Lower leg skin (tissue), 3 donors: ENCODE results near the gene SNAPC5.

Experiments
- POLR2A ChIP-seq, 2 donors: fragments of 450-650 bp; IDR thresholded peaks; one replicate each; pipeline ENCODE4 v1.6.1; 2016 to 2017; ENCODE audit warnings: antibody characterized with exemption in 2 of 2, mild to moderate bottlenecking in 1 of 2, moderate library complexity in 1 of 2
- TF ChIP-seq, protein P1 (sequence below), 3 donors: fragments of 450-650 bp; IDR thresholded peaks; one replicate each; pipeline ENCODE4 v1.5.1; 2016; ENCODE audit warnings: antibody characterized with exemption in 3 of 3, mild to moderate bottlenecking in 3 of 3, moderate library complexity in 2 of 3

DNA sequence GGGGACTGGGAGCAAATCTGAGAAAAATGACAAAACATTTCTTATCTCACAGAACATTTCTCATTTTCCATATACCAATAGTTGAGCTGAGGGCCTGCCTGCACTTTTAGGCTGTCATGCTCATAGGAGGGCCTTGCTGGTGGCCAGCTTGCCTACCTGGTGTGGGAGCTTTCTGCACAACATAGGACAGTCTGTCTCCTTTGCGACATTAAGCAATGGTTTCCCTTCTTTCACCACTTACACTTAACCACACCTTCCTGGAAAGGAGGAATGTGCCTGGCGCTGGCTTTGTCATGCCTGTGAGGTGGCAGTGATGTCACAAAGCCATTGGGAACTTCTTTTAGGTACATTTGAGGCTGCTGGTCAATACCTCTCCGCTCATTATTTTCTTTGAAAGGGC is 5.7 kb downstream of the SNAPC5 start:
- TF ChIP-seq, protein P1, sequence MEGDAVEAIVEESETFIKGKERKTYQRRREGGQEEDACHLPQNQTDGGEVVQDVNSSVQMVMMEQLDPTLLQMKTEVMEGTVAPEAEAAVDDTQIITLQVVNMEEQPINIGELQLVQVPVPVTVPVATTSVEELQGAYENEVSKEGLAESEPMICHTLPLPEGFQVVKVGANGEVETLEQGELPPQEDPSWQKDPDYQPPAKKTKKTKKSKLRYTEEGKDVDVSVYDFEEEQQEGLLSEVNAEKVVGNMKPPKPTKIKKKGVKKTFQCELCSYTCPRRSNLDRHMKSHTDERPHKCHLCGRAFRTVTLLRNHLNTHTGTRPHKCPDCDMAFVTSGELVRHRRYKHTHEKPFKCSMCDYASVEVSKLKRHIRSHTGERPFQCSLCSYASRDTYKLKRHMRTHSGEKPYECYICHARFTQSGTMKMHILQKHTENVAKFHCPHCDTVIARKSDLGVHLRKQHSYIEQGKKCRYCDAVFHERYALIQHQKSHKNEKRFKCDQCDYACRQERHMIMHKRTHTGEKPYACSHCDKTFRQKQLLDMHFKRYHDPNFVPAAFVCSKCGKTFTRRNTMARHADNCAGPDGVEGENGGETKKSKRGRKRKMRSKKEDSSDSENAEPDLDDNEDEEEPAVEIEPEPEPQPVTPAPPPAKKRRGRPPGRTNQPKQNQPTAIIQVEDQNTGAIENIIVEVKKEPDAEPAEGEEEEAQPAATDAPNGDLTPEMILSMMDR (IDR thresholded peaks at IDR 0.05): no peak
- no peak for TF ChIP-seq POLR2A (IDR thresholded peaks at IDR 0.05)
